ENCODE measurements around the gene KDM4E. TPM values are rescaled to one million over a fixed set of nuclear protein-coding genes. Genes with fewer than 3 reads are reported as not detected.
"Not testable (repeated sequence)": the region's sequence is repeated elsewhere in the genome, so short reads cannot be mapped to it uniquely, and the experiment has no call there.

Gene KDM4E
- total and polyA plus RNA-seq, 7 experiments from 2014 or later, result not detected

GRCh38 chr11:95003716-95004115, 21.3 kb upstream of the KDM4E start:
- Mint-ChIP-seq H3K4me1 (no peaks in the 10 kb centered on the region), H3K27me3 (peaks cover 0 to 36% (median 4%) of the 10 kb centered on the region in 5 donors), H3K36me3 (peaks cover 0 to 5% (median 0%) of the 10 kb centered on the region in 5 donors)

GRCh38 chr11:95005642-95006041, 19.4 kb upstream of the KDM4E start:
- Histone ChIP-seq H3K4me1 (ENCODE audit: control insufficient read depth in 2 of 2, insufficient read depth in 2 of 2, low read length in 2 of 2) (no peaks in the 10 kb centered on the region), H3K4me3 (ENCODE audit: low read length) (no peak overlapping the region), H3K9me3 (ENCODE audit: control insufficient read depth in 2 of 3, low read length in 3 of 3) (no peaks in the 10 kb centered on the region), H3K27ac (ENCODE audit: low read depth, low read length) (no peak overlapping the region), H3K36me3 (ENCODE audit: control insufficient read depth in 2 of 3, insufficient read depth in 3 of 3, low read length in 3 of 3) (no peaks in the 10 kb centered on the region), H3K27me3 (ENCODE audit: control insufficient read depth in 2 of 2, insufficient read depth in 2 of 2, low read length in 2 of 2) (no peaks in the 10 kb centered on the region)
- H3K4me3 Mint-ChIP-seq, result no peak overlapping the region
- H3K9me3 Mint-ChIP-seq, result peaks cover 0 to 3% (median 0%) of the 10 kb centered on the region in 11 donors
- intact Hi-C loops (cut with micrococcal nuclease), result no loop called here
- H3K4me1 Mint-ChIP-seq, result no peaks in the 10 kb centered on the region
- DNase-seq, result no peak
- H3K36me3 Mint-ChIP-seq, result no peaks in the 10 kb centered on the region
- H3K27me3 Mint-ChIP-seq, result peaks cover 0 to 52% (median 10%) of the 10 kb centered on the region in 5 donors
- H3K27ac Mint-ChIP-seq, result no peak overlapping the region
- ChIA-PET CTCF (interaction anchor here (0.5 kb wide), 1 partner anchor 491 kb away, joined by 3 read pairs; no protein-coding TSS in a partner anchor), POLR2A (no interaction called here)
- no peak for ATAC-seq

More at GRCh38 chr11:95003716-95004115, 21.3 kb upstream of the KDM4E start:
- intact Hi-C loops (cut with micrococcal nuclease), result no loop called here
- H3K27me3 ChIP-seq (ENCODE audit: control insufficient read depth in 2 of 2, insufficient read depth in 2 of 2, low read length in 2 of 2), result no peaks in the 10 kb centered on the region
- DNase-seq (no peak), ATAC-seq (no peak)
- H3K9me3 ChIP-seq (ENCODE audit: control insufficient read depth in 2 of 3, low read length in 3 of 3), result no peaks in the 10 kb centered on the region
- H3K4me3 ChIP-seq (ENCODE audit: low read length), result no peak overlapping the region
- Mint-ChIP-seq H3K4me3 (no peak overlapping the region), H3K9me3 (peaks cover 0 to 2% (median 0%) of the 10 kb centered on the region in 11 donors), H3K27ac (no peak overlapping the region)
- H3K4me1 ChIP-seq (ENCODE audit: control insufficient read depth in 2 of 2, insufficient read depth in 2 of 2, low read length in 2 of 2), result no peaks in the 10 kb centered on the region
- ChIA-PET CTCF (no interaction called here), POLR2A (no interaction called here)
- no peak overlapping the region for H3K27ac ChIP-seq (ENCODE audit: low read depth, low read length)
- H3K36me3 ChIP-seq (ENCODE audit: control insufficient read depth in 2 of 3, insufficient read depth in 3 of 3, low read length in 3 of 3), result no peaks in the 10 kb centered on the region

DNA sequence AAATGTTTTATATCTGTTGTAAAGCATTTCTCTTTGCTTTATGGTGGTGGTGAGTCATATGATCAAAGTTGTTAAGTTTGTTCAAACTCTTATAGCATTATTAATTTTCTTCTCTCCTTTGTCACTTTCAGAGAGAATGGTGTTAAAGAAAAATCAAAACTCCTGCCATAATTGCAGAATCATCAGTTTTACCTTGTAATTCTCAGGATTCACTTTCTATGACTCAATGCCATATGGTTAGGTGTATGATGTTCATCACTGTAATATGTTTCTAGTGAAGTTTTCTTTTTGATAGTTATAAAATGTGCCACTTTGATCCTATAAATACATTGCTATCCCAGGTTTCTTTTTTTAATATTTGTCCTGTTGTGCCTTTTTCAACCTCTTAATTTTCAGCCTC, 13.7 kb upstream of the KDM4E start:
- no peak for ATAC-seq
- Mint-ChIP-seq H3K9me3 (peaks cover 0 to 3% (median 0%) of the 10 kb centered on the region in 11 donors), H3K27me3 (peaks cover 13 to 39% (median 20%) of the 10 kb centered on the region in 5 donors)

GRCh38 chr11:95014184-95014821, 10.8 kb upstream of the KDM4E start:
- no peak overlapping the region for H3K27ac ChIP-seq (ENCODE audit: low read depth, low read length)
- POLR2A ChIA-PET, result no interaction called here
- peaks cover 14 to 20% (median 17%) of the 10 kb centered on the region in 5 donors for H3K27me3 Mint-ChIP-seq
- no peak overlapping the region for H3K27ac Mint-ChIP-seq
- H3K4me1 Mint-ChIP-seq, result no peaks in the 10 kb centered on the region
- CTCF ChIA-PET, result no interaction called here
- H3K27me3 ChIP-seq (ENCODE audit: control insufficient read depth in 2 of 2, insufficient read depth in 2 of 2, low read length in 2 of 2), result no peaks in the 10 kb centered on the region
- no peaks in the 10 kb centered on the region for H3K36me3 ChIP-seq (ENCODE audit: control insufficient read depth in 2 of 3, insufficient read depth in 3 of 3, low read length in 3 of 3)
- no peak overlapping the region for H3K4me3 ChIP-seq (ENCODE audit: low read length)
- no peak overlapping the region for H3K4me3 Mint-ChIP-seq
- no peaks in the 10 kb centered on the region for H3K9me3 ChIP-seq (ENCODE audit: control insufficient read depth in 2 of 3, low read length in 3 of 3)
- no peak for ATAC-seq
- no peaks in the 10 kb centered on the region for H3K9me3 Mint-ChIP-seq
- DNase-seq, result no peak
- intact Hi-C loops (cut with micrococcal nuclease), result no loop called here
- H3K36me3 Mint-ChIP-seq, result no peaks in the 10 kb centered on the region
- no peaks in the 10 kb centered on the region for H3K4me1 ChIP-seq (ENCODE audit: control insufficient read depth in 2 of 2, insufficient read depth in 2 of 2, low read length in 2 of 2)

More for the DNA sequence above, 13.7 kb upstream of the KDM4E start:
- H3K4me1 Mint-ChIP-seq, result no peaks in the 10 kb centered on the region
- ChIA-PET CTCF (no interaction called here), POLR2A (no interaction called here)
- Histone ChIP-seq H3K27me3 (ENCODE audit: control insufficient read depth in 2 of 2, insufficient read depth in 2 of 2, low read length in 2 of 2) (no peaks in the 10 kb centered on the region), H3K4me1 (ENCODE audit: control insufficient read depth in 2 of 2, insufficient read depth in 2 of 2, low read length in 2 of 2) (no peaks in the 10 kb centered on the region), H3K36me3 (ENCODE audit: control insufficient read depth in 2 of 3, insufficient read depth in 3 of 3, low read length in 3 of 3) (no peaks in the 10 kb centered on the region), H3K4me3 (ENCODE audit: low read length) (no peak overlapping the region), H3K27ac (ENCODE audit: low read depth, low read length) (no peak overlapping the region), H3K9me3 (ENCODE audit: control insufficient read depth in 2 of 3, low read length in 3 of 3) (no peaks in the 10 kb centered on the region)
- intact Hi-C loops (cut with micrococcal nuclease), result no loop called here
- H3K27ac Mint-ChIP-seq, result no peak overlapping the region
- no peak overlapping the region for H3K4me3 Mint-ChIP-seq
- no peak for DNase-seq
- no peaks in the 10 kb centered on the region for H3K36me3 Mint-ChIP-seq

DNA sequence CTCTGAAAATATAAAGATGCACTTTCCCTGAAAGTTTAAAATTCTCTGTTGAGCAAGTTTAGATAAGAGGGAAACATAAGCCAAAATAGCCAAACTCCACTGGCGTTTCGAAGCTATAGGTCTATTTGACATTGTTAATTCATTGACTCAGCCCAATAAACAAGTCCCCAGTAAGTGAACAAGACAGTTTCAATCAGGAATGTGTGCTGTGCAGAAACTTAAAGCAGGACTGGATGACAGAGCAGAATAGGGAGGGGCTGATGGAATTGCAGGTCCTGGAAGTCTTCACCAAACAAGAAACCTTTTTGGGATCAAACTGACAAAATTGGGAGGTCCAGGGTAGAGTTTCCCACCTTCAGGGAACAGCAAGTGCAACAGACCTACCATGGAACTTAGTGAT, 8.9 kb upstream of the KDM4E start:
- H3K4me1 ChIP-seq (ENCODE audit: control insufficient read depth in 2 of 2, insufficient read depth in 2 of 2, low read length in 2 of 2), result no peaks in the 10 kb centered on the region
- POLR2A ChIA-PET, result interaction anchor here (0.5 kb wide), 1 partner anchor 11 kb away, joined by 3 read pairs; no protein-coding TSS in a partner anchor
- no peak overlapping the region for H3K27ac Mint-ChIP-seq
- ATAC-seq, result no peak
- no peak overlapping the region for H3K4me3 ChIP-seq (ENCODE audit: low read length)
- H3K4me1 Mint-ChIP-seq, result no peaks in the 10 kb centered on the region
- H3K27me3 ChIP-seq (ENCODE audit: control insufficient read depth in 2 of 2, insufficient read depth in 2 of 2, low read length in 2 of 2), result no peaks in the 10 kb centered on the region
- no peaks in the 10 kb centered on the region for H3K36me3 ChIP-seq (ENCODE audit: control insufficient read depth in 2 of 3, insufficient read depth in 3 of 3, low read length in 3 of 3)
- peaks cover 2 to 20% (median 10%) of the 10 kb centered on the region in 5 donors for H3K27me3 Mint-ChIP-seq
- no peaks in the 10 kb centered on the region for H3K36me3 Mint-ChIP-seq
- CTCF ChIA-PET, result interaction anchor here (0.6 kb wide), 1 partner anchor 324 kb away, joined by 3 read pairs; no protein-coding TSS in a partner anchor
- no peak for DNase-seq
- H3K27ac ChIP-seq (ENCODE audit: low read depth, low read length), result no peak overlapping the region
- intact Hi-C loops (cut with micrococcal nuclease), result no loop called here
- no peaks in the 10 kb centered on the region for H3K9me3 ChIP-seq (ENCODE audit: control insufficient read depth in 2 of 3, low read length in 3 of 3)
- H3K4me3 Mint-ChIP-seq, result no peak overlapping the region
- no peaks in the 10 kb centered on the region for H3K9me3 Mint-ChIP-seq

DNA sequence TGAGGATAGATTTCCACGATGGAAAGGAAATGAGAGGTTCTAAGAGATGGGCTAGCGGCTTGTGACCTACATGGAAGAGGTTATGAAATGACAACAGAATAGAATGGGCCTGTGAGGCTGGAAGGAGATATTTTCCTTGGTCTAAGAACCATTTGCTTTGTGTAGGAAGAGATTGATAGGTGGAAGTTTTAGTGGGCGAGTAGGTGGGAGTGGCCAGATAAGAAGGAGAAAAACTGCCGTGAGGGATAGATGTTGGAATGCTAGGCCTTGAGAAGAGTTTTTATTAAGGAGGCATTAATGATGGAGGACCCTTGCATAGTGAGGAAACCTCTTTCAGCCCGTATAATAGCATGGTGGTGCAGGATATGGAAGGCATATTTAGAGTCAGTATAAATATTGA, 3.6 kb upstream of the KDM4E start:
- H3K4me3 Mint-ChIP-seq; H3K36me3 Mint-ChIP-seq; H3K27ac Mint-ChIP-seq; intact Hi-C loops (cut with micrococcal nuclease); H3K4me1 ChIP-seq (ENCODE audit: control insufficient read depth in 2 of 2, insufficient read depth in 2 of 2, low read length in 2 of 2); ATAC-seq; H3K9me3 Mint-ChIP-seq; H3K4me1 Mint-ChIP-seq; H3K27me3 Mint-ChIP-seq; H3K9me3 ChIP-seq (ENCODE audit: control insufficient read depth in 2 of 3, low read length in 3 of 3); H3K27ac ChIP-seq (ENCODE audit: low read depth, low read length); CTCF ChIA-PET; POLR2A ChIA-PET; H3K36me3 ChIP-seq (ENCODE audit: control insufficient read depth in 2 of 3, insufficient read depth in 3 of 3, low read length in 3 of 3); DNase-seq; H3K4me3 ChIP-seq (ENCODE audit: low read length); H3K27me3 ChIP-seq (ENCODE audit: control insufficient read depth in 2 of 2, insufficient read depth in 2 of 2, low read length in 2 of 2): not testable (repeated sequence)

DNA sequence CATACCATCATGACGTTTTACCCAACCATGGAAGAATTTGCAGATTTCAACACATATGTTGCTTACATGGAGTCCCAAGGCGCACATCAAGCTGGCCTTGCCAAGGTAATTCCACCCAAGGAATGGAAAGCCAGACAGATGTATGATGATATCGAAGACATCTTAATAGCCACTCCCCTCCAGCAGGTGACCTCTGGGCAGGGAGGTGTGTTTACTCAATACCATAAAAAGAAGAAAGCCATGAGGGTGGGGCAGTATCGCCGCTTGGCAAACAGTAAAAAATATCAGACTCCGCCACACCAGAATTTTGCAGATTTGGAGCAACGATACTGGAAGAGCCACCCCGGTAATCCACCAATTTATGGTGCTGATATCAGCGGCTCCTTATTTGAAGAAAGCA, 536 bp downstream of the KDM4E start:
- H3K4me1 Mint-ChIP-seq; ATAC-seq; H3K4me3 ChIP-seq (ENCODE audit: low read length); H3K27me3 ChIP-seq (ENCODE audit: control insufficient read depth in 2 of 2, insufficient read depth in 2 of 2, low read length in 2 of 2); H3K36me3 Mint-ChIP-seq; intact Hi-C loops (cut with micrococcal nuclease); H3K4me1 ChIP-seq (ENCODE audit: control insufficient read depth in 2 of 2, insufficient read depth in 2 of 2, low read length in 2 of 2); H3K36me3 ChIP-seq (ENCODE audit: control insufficient read depth in 2 of 3, insufficient read depth in 3 of 3, low read length in 3 of 3); H3K9me3 ChIP-seq (ENCODE audit: control insufficient read depth in 2 of 3, low read length in 3 of 3); POLR2A ChIA-PET; H3K27ac Mint-ChIP-seq; DNase-seq; H3K27me3 Mint-ChIP-seq; H3K4me3 Mint-ChIP-seq; H3K9me3 Mint-ChIP-seq; CTCF ChIA-PET; H3K27ac ChIP-seq (ENCODE audit: low read depth, low read length): not testable (repeated sequence)

Measured in naive thymus-derived CD4-positive, alpha-beta T cell (primary cell).